Upper lobe of right lung (tissue), 1 donor: Measurements from ENCODE around the gene ZNF627. TPM values are rescaled to one million over a fixed set of nuclear protein-coding genes. Genes with fewer than 3 reads are reported as not detected.

ENCODE experiments used
- ATAC-seq: fragments of 200-7000 bp; cut with Tn5 transposase; one replicate; pipeline ENCODE4 v1.9.1; 2020; ENCODE audit warnings: mild to moderate bottlenecking, moderate library complexity
- DNase-seq: peaks from one replicate; pipeline ENCODE4 v3.0.0-alpha.2; 2020
- H3K27ac ChIP-seq: fragments of 200-600 bp; one replicate; pipeline ENCODE4 v1.8.0; 2022
- H3K27me3 ChIP-seq: fragments of 200-600 bp; one replicate; pipeline ENCODE4 v1.8.0; 2022; ENCODE audit warnings: mild to moderate bottlenecking
- H3K36me3 ChIP-seq: fragments of 200-600 bp; one replicate; pipeline ENCODE4 v1.8.0; 2022
- H3K4me1 ChIP-seq: fragments of 200-600 bp; one replicate; pipeline ENCODE4 v1.8.0; 2022
- H3K4me3 ChIP-seq: fragments of 200-600 bp; one replicate; pipeline ENCODE4 v1.8.0; 2022; ENCODE audit warnings: mild to moderate bottlenecking
- H3K9me3 ChIP-seq: fragments of 200-600 bp; one replicate; pipeline ENCODE4 v1.8.0; 2022
- intact Hi-C: fragments of 100-400 bp; cut with DNase I; formaldehyde crosslinking; loops from one replicate; pipeline ENCODE4 v1.11.0; 2022
- total RNA-seq: library from RNA; stranded (reverse); fragmentation: NEBNext Ultra II Directional; extraction: Animal tissue kit (Norgen Biotek cat#: 25700); gene quantifications from one replicate; pipeline ENCODE4 v1.2.1, GENCODE V29; 2021
- TF ChIP-seq, protein P1 (sequence below): fragments of 200-600 bp; IDR thresholded peaks from one replicate; pipeline ENCODE4 v1.8.0; 2022; ENCODE audit warnings: antibody characterized with exemption
- donor health status: DM: no; HTN: yes; CAD: no; lungs with severe emphysema.

ZNF627 gene
- total RNA-seq, 1 donor from 2014 or later: 11.6 TPM

DNA sequence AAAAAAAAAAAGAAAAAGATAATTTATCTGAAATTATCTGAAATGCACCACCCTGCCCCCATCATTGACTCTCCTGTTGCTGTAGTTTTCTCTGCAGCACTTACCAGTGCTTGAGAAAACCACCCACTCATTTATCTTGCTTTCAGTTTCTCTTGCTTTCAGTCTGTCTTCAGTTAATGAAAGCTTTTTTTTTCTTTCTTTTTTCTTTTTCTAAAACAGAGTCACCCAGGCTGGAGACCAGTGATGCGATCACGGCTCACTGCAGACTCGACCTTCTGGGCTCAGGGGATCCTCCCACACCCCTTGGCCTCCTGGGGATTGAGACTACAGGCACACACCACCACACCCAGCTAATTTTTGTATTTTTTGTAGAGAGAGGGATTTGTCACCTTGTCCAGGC lies 15.5 kb upstream of the ZNF627 start:
- no peaks in the 10 kb centered on the region for H3K36me3 ChIP-seq
- no peak for DNase-seq
- H3K27me3 ChIP-seq: no peaks in the 10 kb centered on the region
- peaks cover 36% of the 10 kb centered on the region for H3K4me1 ChIP-seq
- peak overlapping the region; percentile 85 for H3K27ac ChIP-seq
- ATAC-seq: peak; percentile 13
- peak overlapping the region; percentile 16 for H3K4me3 ChIP-seq
- TF ChIP-seq, protein P1, sequence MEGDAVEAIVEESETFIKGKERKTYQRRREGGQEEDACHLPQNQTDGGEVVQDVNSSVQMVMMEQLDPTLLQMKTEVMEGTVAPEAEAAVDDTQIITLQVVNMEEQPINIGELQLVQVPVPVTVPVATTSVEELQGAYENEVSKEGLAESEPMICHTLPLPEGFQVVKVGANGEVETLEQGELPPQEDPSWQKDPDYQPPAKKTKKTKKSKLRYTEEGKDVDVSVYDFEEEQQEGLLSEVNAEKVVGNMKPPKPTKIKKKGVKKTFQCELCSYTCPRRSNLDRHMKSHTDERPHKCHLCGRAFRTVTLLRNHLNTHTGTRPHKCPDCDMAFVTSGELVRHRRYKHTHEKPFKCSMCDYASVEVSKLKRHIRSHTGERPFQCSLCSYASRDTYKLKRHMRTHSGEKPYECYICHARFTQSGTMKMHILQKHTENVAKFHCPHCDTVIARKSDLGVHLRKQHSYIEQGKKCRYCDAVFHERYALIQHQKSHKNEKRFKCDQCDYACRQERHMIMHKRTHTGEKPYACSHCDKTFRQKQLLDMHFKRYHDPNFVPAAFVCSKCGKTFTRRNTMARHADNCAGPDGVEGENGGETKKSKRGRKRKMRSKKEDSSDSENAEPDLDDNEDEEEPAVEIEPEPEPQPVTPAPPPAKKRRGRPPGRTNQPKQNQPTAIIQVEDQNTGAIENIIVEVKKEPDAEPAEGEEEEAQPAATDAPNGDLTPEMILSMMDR: no peak
- intact Hi-C loops: no loop called here
- H3K9me3 ChIP-seq: no peaks in the 10 kb centered on the region

DNA sequence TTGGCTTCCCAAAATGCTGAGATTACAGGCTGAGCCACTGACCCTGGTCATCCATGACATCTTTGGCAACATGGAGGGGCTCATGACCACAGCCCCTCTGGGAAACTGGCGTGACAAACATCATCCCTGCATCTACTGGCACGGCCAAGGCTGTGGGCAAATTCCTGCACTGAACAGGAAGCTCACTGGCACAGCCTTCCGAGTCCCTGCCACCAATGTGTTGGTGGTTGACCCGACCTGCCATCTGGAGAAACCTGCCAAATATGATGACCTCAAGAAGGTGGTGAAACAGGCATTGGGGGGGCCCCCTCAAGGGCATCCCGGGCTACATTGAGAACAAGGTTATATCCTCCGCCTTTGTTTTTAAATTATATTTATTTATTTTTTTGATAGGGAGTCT lies 11.0 kb upstream of the ZNF627 start:
- Histone ChIP-seq H3K4me1 (peaks cover 15% of the 10 kb centered on the region), H3K4me3 (no peak overlapping the region), H3K9me3 (no peaks in the 10 kb centered on the region), H3K27me3 (no peaks in the 10 kb centered on the region), H3K27ac (no peak overlapping the region), H3K36me3 (no peaks in the 10 kb centered on the region)
- DNase-seq (no peak), ATAC-seq (no peak)
- TF ChIP-seq, protein P1: no peak
- intact Hi-C loops: no loop called here

DNA sequence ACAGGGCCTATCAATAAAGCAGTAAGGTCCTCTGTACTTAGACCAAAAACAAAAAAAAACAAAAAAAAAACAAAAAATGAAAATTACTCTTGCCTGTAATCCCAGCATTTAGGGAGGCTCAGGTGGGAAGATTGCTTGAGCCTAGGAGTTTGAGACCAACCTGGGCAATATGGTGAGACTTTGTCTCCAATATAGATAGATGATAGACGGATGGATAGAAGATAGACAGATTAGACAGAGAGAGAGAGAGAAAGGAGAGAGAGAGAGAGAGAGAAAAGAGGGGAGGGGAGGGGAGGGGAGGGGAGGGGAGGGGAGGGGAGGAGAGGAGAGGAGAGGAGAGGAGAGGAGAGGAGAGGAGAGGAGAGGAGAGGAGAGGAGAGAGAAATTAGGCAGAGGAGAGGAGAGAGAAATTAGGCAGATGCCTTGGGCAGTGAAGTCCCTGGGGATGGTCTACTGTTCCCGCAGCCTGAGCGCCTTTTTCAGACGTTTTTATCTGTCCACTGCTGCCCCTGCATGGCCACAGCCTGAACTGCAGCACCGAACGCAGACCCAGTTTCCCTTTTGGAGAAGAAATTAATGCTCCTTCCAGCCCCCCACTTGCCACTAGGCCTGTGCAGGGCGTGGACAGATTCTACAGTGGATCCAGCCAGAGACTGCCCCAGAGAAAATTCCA lies 9.8 kb upstream of the ZNF627 start:
- Histone ChIP-seq H3K27ac (no peak overlapping the region), H3K4me3 (no peak overlapping the region), H3K4me1 (peaks cover 5% of the 10 kb centered on the region), H3K27me3 (no peaks in the 10 kb centered on the region), H3K36me3 (no peaks in the 10 kb centered on the region), H3K9me3 (no peaks in the 10 kb centered on the region)
- DNase-seq: peak; percentile 85
- TF ChIP-seq, protein P1: peak; percentile 90
- intact Hi-C loops: no loop called here
- peak; percentile 97 for ATAC-seq

DNA sequence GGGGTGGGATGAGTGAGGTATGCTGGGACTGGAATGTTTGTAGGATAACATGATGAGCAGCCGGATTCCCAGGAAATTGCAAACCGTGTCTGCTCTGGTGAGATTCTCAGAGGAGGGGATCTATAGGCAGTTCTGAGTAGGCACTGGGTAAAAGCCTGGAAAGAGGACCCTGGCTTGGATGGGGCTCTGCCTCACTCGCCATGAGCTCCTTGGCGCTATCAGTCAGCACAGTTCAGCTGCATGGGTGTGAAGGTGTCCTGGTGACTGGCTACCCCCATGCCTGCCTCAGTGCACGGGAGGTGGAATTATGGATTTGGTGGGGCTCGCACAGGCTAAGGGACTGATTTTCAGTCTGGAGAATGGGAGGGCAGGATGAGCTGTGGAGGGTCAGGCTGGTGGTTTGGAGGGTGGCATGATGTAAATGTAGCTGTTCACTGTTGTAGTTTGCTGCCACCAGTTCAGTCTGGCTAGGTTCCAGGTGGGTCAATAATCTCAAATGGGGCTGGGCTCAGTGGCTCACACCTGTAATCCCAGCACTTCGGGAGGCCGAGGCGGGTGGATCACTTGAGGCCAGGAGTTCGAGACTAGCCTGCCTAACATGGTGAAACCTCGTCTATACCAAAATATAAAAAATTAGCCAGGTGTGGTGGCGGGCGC lies 9.2 kb upstream of the ZNF627 start:
- intact Hi-C loops: no loop called here
- H3K9me3 ChIP-seq: no peaks in the 10 kb centered on the region
- H3K36me3 ChIP-seq: no peaks in the 10 kb centered on the region

DNA sequence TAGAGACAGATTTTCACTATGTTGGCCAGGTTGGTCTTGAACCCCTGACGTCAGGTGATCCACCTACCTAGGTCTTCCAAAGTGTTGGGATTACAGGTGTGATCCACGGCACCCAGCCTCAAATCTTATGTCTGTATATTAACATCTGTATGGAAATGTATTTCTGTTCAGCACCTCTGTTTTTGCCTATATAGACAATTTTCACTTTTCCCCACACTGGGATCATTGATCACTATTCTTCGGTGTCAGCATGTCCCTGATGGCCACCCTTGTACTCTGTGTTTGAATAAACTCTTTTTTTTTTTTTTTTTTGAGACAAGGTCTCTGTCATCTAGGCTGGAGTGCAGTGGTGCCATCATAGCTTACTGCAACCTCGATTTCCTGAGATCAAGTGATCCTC lies 3.2 kb upstream of the ZNF627 start:
- DNase-seq (no peak), ATAC-seq (no peak)
- Histone ChIP-seq H3K36me3 (no peaks in the 10 kb centered on the region), H3K27me3 (no peaks in the 10 kb centered on the region), H3K27ac (no peak overlapping the region), H3K4me1 (no peaks in the 10 kb centered on the region), H3K4me3 (no peak overlapping the region), H3K9me3 (no peaks in the 10 kb centered on the region)
- intact Hi-C loops: no loop called here
- TF ChIP-seq, protein P1: no peak

More for the DNA sequence above, 9.2 kb upstream of the ZNF627 start:
- Histone ChIP-seq H3K27ac (no peak overlapping the region), H3K4me1 (peaks cover 4% of the 10 kb centered on the region), H3K27me3 (no peaks in the 10 kb centered on the region), H3K4me3 (no peak overlapping the region)
- TF ChIP-seq, protein P1: no peak
- DNase-seq: no peak
- peak; percentile 9 for ATAC-seq
